Measurements from ENCODE around the gene MPIG6B.

GRCh38 chr6:31744422-31744821, 21.2 kb downstream of the MPIG6B start:
- TF ChIP-seq CTCF (IDR thresholded peaks at IDR 0.05): no peak
- TF ChIP-seq POLR2A (IDR thresholded peaks at IDR 0.05): no peak

All from heart left ventricle (tissue), 13 donors.